ENCODE measurements around the gene CLCN1. TPM values are rescaled to one million over a fixed set of nuclear protein-coding genes. Genes with fewer than 3 reads are reported as not detected.

CLCN1 gene
- total RNA-seq, 4 donors from 2014 or later: not detected

DNA sequence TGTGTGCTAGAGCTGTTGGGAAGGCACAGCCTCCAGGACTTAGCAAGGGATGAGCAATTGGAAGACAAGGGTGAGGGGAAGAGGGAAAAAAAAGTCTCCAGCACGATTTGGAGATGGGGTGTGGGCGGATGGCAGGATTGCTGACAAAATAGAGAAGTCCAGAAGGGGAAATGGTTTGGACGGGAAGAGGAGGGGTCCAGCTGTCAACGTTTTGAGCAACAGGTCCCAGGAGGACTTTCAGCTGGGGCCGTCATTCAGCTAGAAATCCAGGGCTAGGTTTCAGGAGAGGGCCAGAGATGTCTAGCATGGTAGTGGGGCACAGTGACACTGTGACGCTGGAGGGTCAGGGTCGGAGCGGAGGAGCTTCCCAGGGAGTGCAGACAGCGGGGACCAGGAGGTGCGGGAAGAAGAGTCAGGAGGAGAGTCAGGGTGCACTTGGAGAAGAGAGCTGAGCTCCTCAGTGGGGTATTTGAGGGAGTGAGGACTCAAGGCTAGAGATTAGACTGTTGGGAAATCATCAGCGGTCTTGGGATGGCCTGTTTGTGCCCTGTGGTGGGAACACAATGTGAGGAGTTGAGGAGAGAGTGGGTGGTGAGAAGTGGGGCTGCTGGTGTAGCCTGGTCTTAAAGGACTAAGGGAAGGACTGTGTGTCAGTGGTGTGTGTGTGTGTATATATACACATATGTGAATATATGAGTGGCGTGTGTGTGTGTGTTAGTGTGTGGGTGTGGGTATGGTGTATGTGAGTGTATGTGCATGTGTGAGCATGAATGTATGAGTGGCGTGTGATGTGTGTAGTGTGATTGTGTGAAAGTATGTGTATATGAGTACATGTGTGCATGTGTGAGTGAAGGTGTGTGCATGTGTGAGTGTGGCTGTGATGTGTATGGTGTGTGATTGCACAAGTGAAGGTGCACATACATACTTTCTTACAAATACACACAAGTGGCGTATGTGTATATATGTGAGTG lies 69.0 kb downstream of the CLCN1 start:
- peaks cover 61 to 83% (median 81%) of the 10 kb centered on the region in 4 donors for H3K4me1 ChIP-seq
- intact Hi-C loops (cut with DNase I): no loop called here
- H3K27me3 ChIP-seq: no peaks in the 10 kb centered on the region
- no peaks in the 10 kb centered on the region for H3K9me3 ChIP-seq
- DNase-seq (ENCODE audit: extremely low spot score): no peak
- peak overlapping the region; percentile 74 to 99 (median 98) for H3K4me3 ChIP-seq
- H3K36me3 ChIP-seq: peaks cover 22 to 56% (median 43%) of the 10 kb centered on the region in 4 donors
- peak overlapping the region; percentile 100 for H3K27ac ChIP-seq (replicated peaks in 1 of 4)
- 46% methylated on average over 14 of the region's 14 CpGs for WGBS
- TF ChIP-seq CTCF (IDR thresholded peaks at IDR 0.05): no peak
- peak in 1 of 2 donors; percentile 48 for TF ChIP-seq POLR2AphosphoS5 (IDR thresholded peaks at IDR 0.05)

DNA sequence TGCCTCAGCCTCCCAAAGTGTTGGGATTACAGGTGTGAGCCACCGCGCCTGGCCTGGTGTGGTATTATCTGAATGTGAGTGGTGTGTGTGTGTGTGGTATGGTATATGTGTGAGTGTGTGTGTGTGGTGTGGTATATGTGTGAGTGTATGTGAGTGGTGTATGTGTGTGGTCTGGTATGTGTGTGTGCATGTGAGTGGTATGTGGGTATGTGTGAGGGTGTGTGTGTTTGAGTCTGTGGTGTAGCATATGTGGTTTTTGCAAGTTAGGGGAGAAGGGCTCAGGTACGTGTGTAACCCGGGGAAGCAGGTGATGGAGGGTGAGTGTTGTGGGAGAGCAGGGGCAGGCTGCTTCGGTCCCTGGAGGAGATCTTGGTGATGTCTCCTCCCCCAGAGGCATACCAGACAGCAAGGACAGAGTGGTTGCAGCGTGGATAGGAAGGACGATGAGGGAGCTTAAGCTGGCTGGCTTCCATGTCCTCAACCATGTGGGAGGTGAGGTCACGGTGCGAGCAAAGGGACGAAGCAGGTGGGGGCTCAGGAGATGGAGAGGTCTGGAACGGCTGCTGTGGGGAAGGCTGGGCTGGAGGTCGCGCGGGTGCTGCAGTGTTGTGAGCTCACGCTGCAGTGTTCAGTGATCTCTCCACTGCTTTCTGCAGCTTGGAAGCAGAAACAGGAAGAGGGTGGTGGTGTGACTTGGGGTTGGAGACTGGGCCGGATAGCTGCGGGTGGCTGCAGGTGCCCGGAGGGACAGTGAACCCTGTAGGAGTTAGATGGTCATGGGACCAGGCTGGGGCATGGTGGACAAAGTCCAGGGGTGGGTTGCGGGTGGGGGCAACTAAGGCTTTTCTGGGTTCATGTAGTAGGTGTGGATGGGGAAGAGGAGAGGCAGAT lies 70.2 kb downstream of the CLCN1 start:
- Histone ChIP-seq H3K36me3 (peaks cover 27 to 68% (median 54%) of the 10 kb centered on the region in 4 donors), H3K27ac (replicated peaks in 1 of 4) (peak overlapping the region; percentile 100), H3K9me3 (no peaks in the 10 kb centered on the region), H3K4me1 (peaks cover 66 to 94% (median 92%) of the 10 kb centered on the region in 4 donors), H3K4me3 (peak overlapping the region; percentile 14 to 37 (median 28)), H3K27me3 (no peaks in the 10 kb centered on the region)
- DNase-seq (ENCODE audit: extremely low spot score): no peak
- 34% methylated on average over 19 of the region's 19 CpGs for WGBS
- TF ChIP-seq POLR2AphosphoS5 (IDR thresholded peaks at IDR 0.05) (peak in 1 of 2 donors; percentile 55), CTCF (IDR thresholded peaks at IDR 0.05) (no peak)
- intact Hi-C loops (cut with DNase I): no loop called here

DNA sequence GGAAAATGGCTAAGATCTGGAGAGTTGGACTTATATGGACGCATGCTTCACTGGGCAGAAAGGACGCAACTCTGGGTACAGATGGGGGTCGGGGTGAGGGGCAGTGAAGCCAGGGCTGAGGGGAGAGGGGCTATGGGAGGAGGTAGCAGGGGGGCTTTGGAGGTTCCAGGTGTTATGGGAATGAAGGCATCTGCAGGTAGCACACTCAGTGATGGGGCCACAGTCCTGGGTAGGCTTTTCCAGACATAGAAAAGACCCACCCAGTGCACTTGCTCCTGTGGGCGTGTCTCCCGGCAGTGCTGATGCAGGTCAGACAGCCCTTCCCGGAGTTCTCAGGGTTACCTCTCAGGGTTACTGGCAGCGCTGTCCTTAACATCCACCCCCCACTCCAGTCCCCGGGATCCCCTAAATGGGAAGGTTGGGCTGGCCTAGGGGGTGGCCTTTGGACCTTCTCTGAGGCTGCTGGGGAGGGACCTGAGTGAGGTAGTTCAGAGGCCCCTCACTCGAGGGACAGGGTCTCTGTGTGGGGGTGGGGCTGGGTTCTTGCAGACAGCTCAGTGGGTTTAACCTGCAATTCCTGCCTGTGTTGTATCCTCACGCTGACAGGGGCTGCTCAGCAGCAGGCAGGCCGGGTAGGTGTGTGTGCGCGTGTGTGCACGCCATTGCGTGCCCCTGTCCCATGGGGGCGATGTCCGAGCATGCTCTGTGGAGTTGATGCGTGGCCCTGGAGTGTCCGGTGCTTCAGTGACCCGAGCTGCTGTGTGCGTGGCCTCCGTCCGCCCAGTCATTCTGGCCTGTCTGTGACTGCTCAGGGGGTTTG lies 71.5 kb downstream of the CLCN1 start:
- Histone ChIP-seq H3K4me1 (peaks cover 76 to 100% (median 100%) of the 10 kb centered on the region in 4 donors), H3K27me3 (no peaks in the 10 kb centered on the region), H3K4me3 (peak overlapping the region in 2 of 4 donors; percentile 1 to 28), H3K36me3 (peaks cover 27 to 73% (median 56%) of the 10 kb centered on the region in 4 donors), H3K27ac (replicated peaks in 1 of 4) (peak overlapping the region; percentile 100), H3K9me3 (no peaks in the 10 kb centered on the region)
- intact Hi-C loops (cut with DNase I): no loop called here
- no peak for DNase-seq (ENCODE audit: extremely low spot score)
- TF ChIP-seq EP300 (IDR thresholded peaks at IDR 0.05) (no peak), POLR2AphosphoS5 (IDR thresholded peaks at IDR 0.05) (peak in 1 of 2 donors; percentile 5)
- 69% methylated on average over 13 of the region's 23 CpGs for WGBS

DNA sequence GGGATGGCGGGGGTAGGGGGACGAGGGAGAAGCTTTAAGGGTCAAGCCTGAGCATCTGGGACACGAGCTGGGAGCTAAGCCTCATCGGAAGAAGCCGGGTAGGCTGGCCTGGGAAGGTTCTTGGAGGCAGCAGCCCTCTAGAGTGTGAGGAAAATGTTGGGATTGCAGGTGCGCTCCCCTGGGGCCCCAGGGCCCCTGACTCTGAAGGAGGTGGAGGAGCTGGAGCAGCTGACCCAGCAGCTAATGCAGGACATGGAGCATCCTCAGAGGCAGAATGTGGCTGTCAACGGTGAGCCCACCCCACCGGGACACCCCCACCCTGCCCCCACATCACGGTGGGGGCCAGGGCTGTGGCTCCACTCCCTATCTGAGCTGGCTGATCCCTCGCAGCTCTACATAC lies 72.1 kb downstream of the CLCN1 start:
- H3K36me3 ChIP-seq: peaks cover 27 to 71% (median 53%) of the 10 kb centered on the region in 4 donors
- no peak for TF ChIP-seq POLR2A (IDR thresholded peaks at IDR 0.05; ENCODE audit: low read depth)
- no peak for TF ChIP-seq EP300 (IDR thresholded peaks at IDR 0.05)
- no peak for TF ChIP-seq POLR2AphosphoS5 (IDR thresholded peaks at IDR 0.05)
- TF ChIP-seq CTCF (IDR thresholded peaks at IDR 0.05): no peak
- DNase-seq (ENCODE audit: extremely low spot score): no peak
- H3K27ac ChIP-seq (replicated peaks in 1 of 4): peak overlapping the region; percentile 100
- WGBS: 68% methylated on average over 9 of the region's 10 CpGs
- H3K9me3 ChIP-seq: no peaks in the 10 kb centered on the region
- intact Hi-C loops (cut with DNase I): no loop called here
- H3K27me3 ChIP-seq: no peaks in the 10 kb centered on the region
- peaks cover 76 to 100% (median 100%) of the 10 kb centered on the region in 4 donors for H3K4me1 ChIP-seq
- H3K4me3 ChIP-seq: no peak overlapping the region

Data from esophagus muscularis mucosa (tissue), 4 donors.